K562 treated with DMSO at 1 percent for 12 hours (cell line): Measurements from ENCODE around the gene GUCY2C. TPM values are rescaled to one million over a fixed set of nuclear protein-coding genes. Genes with fewer than 3 reads are reported as not detected.

Experiments used
- total RNA-seq: library from RNA; unstranded; fragments of 300-600 nt; gene quantifications from 2 replicates; pipeline ENCODE4 v1.2.3, GENCODE V29; 2022; ENCODE audit not compliant: insufficient read depth

The GUCY2C gene
- total RNA-seq, result not detected in 2 replicates

DNA sequence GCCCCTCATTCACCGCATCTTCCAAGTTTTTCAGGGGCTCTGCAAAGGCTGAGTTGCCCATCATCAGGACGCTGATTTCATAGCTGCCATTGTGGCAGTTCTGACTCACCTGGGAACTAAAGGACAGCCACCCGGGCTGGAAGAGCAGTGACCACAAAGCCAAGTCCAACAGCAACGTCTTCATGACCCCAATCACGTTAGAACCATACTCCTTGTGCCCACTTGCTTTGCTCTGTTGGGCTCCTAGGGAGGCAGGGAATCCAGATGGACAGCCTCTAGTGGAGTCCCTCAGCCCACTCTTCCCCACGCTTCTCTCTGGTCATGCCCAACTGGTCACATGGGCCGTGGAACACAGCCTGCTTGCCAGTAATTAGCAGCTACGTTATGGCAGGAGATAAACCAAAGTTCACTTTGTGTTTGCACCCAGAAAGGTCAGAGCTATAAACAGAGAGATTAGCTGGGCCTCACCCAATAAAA lies at the start of gene GUCY2C:
GUCY2C (minus strand) TSS at position 335 of the 477 bp plus-strand sequence; CDS start at position 184, 151 bp downstream.

GRCh38 chr12:14567351-14568162 lies 128.8 kb downstream of the GUCY2C start, which contains the start of gene PLBD1:
PLBD1 (minus strand) TSS chr12:14567883; CDS start chr12:14567696, 187 bp downstream.

Other genes with a start within 250 kb of the GUCY2C start
- 11.3 and 17.1 TPM in 2 replicates for gene PLBD1, start 128.7 kb downstream of the GUCY2C start, total RNA-seq
- 14.3 and 31.3 TPM in 2 replicates for gene WBP11, start 106.9 kb upstream of the GUCY2C start, total RNA-seq
- gene C12orf60, start 107.1 kb upstream of the GUCY2C start, total RNA-seq, result 0.63 and 1.3 TPM in 2 replicates
- not detected in 2 replicates for gene SMCO3, start 117.6 kb upstream of the GUCY2C start, total RNA-seq
- gene ART4, start 146.9 kb upstream of the GUCY2C start, total RNA-seq, result not detected in 2 replicates
- not detected in 2 replicates for gene MGP, start 189.3 kb upstream of the GUCY2C start, total RNA-seq
- not detected in 2 replicates for gene ERP27, start 241.9 kb upstream of the GUCY2C start, total RNA-seq